Fibroblast of skin of left quadriceps (primary cell): Measurements from ENCODE around the gene HOXC10.

Experiments
- DNase-seq, 2 experiments: peaks; one replicate each; pipeline ENCODE4 v3.0.0-alpha.2; 2013; ENCODE audit warnings: low read depth in 2 of 2

HOXC10 gene

GRCh38 chr12:54016478-54016964 is 31.6 kb downstream of the HOXC10 start:
- DNase-seq: peak; percentile 94

- DNase-seq: no peak
Observed at GRCh38 chr12:54017027-54017788, 32.3 kb downstream of the HOXC10 start.

DNA sequence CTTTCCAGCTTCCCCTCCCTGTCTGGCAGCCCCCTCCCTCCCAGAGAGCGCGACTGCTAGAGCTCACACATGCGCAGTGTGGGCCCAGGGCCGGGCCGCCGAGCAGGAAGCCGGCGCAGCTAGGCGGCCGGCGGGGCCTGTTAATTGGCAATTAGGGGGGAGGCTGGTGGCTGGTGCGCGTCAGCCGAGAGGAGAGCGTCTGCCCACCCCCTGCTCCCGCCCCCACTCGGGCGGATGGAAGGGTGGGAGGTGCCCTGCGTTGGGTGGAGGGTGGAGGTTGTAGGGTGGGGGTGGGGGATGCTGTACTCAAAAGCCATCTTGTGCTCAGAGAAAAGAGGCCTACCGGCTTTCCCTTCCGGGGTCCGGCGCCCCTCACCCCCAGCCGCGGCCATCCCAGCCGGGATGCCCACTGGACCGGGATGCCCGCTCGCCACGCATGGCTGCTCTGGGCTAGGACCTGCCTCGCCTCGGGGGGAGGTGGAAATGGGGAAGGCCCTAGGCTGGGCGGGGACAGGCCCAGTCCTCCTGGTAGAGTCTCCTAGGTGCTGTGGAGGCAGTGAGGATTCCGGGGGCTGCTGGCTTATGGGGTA is 33.0 kb downstream of the HOXC10 start:
- peak; percentile 96 for DNase-seq

- DNase-seq: peak in 1 of 2 experiments; percentile 58
Observed at GRCh38 chr12:54018468-54018984, 33.6 kb downstream of the HOXC10 start.

GRCh38 chr12:54019091-54019811 is 34.3 kb downstream of the HOXC10 start:
- no peak for DNase-seq

DNA sequence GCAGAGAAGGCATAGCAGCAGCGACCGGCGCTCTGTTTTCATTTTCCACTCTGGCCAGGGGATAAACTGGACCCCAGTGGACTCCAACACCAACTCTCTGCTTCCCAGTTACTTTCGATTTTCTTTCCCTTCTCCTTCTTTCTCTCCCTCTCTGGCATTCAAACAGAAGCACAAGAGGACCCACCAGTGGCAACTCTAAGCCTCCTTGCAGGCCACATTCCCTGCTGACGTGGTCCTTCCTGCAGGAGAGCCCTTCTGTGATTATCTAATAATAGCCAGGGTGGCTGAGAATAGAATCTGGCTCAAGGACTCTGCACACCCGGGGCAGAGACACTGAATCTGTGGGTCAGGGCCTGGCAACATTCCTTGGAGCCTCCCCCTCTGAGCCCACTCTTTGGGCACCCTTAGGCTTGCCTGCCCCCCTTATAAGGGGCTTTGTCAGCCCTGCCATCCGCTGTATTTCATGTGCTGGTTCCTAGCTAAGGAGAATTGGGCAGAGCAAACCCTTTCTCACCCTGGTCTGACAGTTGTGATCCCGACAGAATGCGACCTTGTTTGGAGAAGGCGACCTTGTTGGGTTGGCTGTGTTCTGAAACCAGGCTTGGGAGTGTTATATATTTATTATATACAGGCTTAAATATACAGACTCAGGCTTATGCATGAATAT is 35.1 kb downstream of the HOXC10 start:
- DNase-seq: no peak

- DNase-seq: no peak
Observed at GRCh38 chr12:54020591-54021405, 35.9 kb downstream of the HOXC10 start.

DNA sequence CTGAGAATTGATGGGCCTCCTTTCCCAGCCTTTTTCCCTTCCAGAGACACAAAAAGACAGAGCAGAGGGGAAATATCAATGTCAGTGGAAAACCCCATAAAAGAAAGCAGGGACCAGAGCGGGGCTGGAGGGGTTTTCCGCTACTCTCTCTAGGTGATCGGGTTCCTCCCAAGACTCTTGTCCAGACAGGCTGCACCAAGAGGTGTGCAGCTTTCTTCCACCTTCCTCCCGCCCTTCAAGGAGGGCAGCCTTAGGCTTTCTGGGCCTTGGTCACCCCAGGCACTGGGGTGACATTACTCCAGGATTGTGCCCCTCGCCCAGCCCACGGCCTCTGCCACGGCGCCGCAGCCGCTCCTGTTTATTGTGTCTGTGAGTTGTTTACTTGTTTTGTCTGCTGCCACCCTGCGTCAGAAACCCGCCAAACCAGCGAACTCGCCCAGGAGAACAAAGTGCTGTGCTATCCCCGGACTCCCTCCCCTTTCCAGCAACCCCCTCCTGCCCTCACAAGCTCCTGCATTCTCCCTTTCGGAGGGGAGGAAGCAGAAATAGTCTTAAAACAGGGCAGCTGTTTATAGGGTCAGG is 36.6 kb downstream of the HOXC10 start:
- DNase-seq: no peak

DNA sequence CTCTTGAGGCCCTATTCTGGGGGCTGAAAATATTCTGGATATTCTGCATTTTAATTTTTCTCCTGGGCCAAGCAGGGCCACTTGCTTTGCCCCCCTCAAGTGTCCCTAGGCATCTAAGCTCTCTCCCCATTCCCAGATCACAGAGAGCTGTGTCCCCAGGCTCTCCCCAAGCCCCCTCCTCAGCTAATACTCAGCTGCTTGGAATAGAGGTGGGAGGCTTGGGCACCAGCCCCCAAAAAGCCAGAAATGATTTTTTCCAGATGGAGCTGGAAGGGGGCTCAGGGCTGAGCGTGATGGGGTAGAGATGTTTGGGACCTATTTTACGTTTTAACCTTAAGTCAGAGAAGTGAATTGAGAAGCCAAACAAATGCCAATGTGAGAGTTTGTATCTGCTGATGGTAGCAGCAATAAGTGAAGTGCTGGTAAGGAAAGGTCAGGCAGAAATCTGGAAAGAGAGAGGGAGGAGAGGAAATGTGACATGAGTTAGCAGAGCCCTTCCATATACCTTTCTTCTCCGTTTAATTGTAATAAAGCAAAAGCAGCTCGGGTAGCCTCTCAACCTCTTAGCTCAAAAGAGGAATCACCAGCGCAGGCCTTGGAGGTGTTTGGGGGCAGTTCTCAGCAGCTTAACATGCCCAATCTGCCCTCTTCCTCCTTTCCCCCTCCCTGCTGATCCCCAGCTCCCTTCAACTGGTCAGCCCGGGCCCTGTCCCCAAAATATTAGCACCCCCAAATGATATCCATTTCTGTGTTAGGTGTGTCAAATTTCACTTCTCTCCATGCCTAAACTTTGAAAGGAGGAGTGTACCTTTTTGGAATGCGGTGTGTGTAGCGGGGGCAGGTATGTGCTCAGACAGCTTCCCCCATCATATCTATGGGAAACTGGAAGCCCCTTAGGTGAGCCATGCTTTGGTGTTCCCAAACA is 38.3 kb downstream of the HOXC10 start:
- no peak for DNase-seq

DNA sequence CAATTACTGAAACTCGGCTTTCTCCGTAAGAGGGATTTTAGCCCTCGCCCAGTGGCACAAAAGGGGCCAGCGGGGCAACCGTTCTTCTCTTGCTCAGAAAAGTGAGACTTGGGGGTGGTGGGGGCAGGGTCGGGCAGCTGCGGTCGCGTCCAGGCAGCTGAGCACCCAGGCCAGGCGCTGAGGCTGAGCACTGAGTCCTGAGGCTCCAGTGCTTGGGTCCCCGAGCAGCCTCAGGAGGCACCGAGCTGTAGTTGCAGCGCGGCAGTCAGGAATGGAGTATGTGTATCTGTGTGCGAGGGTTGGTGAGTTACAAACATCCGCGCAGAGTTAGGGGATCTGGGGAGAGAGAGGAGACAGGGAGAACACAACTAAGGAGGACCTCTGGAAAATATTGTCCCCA is 39.2 kb downstream of the HOXC10 start:
- no peak for DNase-seq

DNA sequence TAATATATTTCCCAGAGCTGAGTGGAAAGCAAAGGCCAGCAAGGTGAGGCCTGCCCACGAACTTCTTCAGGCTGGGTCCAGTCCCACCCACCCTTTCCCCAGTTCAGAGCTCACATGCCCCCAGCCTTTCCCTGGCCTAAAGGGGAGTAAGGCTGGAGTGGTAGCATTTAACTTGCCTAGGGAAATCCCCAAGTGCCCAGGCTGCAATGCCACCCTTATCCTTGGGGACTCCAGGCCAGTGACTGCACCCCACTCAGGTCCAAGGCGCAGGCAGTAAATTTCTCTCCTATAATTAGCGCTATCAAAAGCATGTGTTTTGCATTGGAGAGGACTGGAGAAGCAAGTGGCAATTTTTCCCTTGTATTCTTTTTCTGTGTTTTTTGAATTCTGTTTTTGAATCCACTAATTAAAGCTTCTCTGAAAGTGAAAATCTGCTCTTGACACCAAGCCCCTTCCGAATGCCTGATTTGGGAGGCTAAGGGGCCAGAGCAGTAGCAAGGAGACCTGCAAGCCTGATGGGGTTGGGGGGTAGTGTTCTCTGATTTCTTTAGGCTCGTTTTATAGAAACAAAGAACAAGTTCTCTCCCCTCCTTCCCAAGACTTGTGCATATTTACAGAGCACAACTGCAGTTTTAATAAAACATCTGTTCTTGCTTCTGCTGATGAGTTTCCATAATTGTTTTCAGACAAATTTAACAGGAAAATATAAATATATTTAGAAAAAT is 39.8 kb downstream of the HOXC10 start:
- DNase-seq: no peak

GRCh38 chr12:54025499-54026405 is 40.8 kb downstream of the HOXC10 start:
- DNase-seq: no peak

- DNase-seq: no peak
Observed at GRCh38 chr12:54026640-54027441, 41.9 kb downstream of the HOXC10 start.

GRCh38 chr12:54027442-54027786 is 42.5 kb downstream of the HOXC10 start:
- DNase-seq: no peak

GRCh38 chr12:54028314-54029201 is 43.6 kb downstream of the HOXC10 start, which contains the start of gene HOXC6:
Gene HOXC6 (plus strand): TSS chr12:54028440. CDS start chr12:54028522, 82 bp downstream.
- no peak for DNase-seq
